Activated naive CD4-positive, alpha-beta T cell (primary cell): Measurements from ENCODE around the gene FAM222B.
"Not testable (repeated sequence)": the region's sequence is repeated elsewhere in the genome, so short reads cannot be mapped to it uniquely, and the experiment has no call there.

Source experiments
- DNase-seq, 4 experiments: peaks; one replicate each; lab custom pipeline; 2025; lab: John Stamatoyannopoulos, UW

The FAM222B gene

DNA sequence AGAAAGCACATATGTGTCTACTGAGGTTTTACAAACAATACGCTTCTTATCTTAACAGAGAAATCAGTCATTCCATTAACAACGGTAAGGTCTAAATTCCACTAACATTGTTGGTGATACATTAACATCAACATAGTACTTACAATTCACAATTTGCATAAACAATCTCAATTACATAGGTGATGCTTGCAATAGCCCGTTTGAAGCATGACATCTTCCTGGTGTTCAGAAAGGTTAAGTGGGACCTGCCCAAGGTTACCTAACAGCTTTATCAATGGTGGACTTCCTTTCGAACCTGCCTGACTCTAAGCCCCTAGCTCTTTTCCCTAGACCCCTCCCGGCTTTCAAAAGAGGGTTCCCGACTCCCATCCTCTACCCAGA, 699 bp downstream of the FAM222B start:
- no peak for DNase-seq

DNA sequence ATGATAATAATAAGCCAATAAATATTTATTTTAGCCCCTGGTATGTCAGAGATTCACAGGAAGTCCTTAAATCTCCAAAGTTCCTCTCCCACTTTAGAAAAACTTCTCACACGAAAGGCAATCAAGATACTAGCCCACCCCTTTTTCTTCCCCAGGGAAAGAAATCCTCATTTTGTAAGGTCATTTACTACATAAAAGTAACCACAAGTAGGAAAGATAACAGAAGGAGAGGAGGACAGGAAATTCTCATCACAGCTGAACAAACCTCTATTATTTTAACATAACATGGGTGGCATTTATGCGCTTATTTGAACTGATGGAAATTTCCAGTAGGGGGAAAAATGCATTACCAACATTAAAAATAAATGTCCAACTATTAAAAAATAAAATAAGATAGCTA, 3.4 kb downstream of the FAM222B start:
- DNase-seq, result no peak

DNA sequence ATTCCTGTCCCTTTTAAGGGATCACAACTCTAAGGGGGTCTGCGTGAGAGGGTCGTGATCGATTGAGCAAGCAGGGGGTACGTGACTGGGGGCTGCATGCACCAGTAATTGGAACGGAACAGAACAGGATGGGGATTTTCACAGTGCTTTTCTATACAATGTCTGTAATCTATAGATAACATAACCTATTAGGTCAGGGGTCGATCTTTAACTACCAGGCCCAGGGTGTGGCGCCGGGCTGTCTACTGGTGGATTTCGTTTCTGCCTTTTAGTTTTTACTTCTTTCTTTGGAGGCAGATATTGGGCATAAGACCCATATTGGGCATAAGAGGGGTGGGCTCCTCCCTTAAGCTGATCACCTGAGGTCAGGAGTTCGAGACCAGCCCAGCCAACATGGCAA, 6.0 kb downstream of the FAM222B start:
- DNase-seq, result not testable (repeated sequence)

DNA sequence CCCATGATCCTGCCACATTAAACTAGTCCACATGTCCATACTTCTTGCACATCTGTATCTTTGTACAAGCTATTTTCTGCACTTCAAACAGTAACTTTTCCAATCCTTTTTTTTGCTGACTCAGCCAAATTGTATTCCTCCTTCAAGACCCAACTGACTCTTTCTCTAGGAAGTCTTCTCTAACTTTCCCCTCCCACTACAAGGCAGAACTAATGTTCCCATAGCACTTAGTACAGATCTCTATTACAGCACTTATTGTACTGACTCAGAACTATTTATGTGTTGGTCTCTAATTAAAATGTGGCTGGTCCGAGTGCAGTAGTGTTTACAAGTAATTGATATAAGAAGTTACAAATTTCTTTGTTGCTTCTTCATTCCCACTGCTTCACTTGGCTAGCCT, 8.2 kb downstream of the FAM222B start:
- no peak for DNase-seq

DNA sequence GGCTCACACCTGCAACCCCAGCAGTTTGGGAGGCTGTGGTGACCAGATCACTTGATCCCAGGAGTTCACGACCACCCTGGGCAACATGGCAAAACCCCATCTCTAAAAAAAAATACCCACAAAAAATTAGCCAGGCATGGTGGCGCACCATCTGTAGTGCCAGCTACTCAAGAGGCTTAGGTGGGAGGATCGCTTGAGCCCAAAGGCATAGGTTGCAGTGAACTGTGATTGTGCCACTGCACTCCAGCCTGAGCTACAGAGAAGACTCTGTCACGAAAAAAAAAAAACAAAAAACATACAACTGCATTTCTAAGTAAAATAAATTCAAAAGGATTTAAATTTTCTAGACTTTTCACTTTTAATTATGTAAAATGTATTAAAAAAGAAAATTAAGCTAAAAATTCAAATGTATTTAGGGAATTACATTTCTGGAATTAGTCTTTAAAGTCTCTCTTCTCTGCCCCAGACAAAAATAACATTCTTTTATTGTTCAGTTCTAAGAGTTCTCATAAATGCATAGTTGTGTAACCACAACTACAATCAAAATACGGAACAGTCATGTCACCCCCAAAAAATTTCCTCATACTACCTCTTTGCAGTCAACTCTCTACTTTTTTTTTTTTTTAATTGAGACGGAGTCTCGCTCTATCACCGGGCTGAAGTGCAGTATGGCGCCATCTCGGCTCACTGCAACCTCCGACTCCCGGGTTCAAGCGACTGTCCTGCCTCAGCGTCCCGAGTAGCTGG, 14.1 kb downstream of the FAM222B start:
- DNase-seq, result no peak

DNA sequence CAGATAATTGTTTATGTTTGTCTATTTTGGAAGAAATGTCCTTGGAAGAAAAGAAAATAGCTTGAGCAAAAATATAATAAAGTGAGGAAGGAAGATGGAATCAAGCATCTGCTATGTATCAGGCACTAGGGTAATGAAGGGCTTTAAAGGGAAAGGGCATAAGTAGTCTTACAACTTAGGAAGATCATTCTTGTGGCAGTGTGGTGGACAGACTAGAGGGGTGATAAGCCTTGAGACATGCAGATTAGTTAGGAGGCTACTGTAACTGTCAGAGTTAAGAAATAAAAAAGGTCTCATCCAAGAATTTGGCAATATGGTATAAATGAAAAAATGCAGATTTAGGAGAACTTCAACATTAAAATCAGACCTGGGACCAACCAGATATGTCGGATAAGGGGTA, 14.9 kb downstream of the FAM222B start:
- DNase-seq, result no peak

DNA sequence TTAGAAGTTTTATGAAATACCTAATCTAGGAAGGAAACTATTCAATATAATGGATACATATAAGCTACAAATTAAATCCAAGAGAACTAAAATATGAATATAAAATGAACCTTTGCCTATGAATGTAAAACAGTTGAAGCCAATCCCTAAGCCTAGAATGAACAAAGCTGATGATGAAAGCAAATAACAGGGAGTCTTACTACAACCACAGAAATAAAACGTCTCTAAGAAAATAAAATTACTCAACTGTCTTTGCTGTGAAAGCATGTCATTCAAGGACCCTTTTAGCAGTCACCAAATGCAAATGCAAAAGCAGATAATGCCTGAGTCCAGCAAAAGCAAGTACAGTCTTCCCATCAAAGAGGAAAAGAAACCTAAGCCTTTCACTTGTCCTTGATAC, 23.0 kb downstream of the FAM222B start:
- no peak for DNase-seq

DNA sequence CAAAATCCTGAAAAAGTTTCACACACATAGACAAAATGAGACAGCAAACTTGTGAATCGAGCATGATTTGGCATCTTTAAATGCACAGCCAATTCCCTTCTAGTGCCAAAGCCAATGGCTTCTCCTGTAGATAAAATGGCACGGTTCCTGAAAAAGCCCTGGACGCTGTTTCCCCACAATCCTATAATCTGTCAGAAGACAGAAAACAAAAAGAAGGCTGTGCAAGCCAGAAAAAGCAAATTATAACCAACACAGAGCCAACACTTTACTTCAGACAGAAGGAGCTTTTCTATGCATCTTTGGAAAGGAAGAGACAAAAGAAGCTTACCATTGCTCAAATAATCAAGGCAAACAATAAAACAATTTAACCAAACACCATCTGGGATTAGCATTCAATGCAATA, 23.8 kb downstream of the FAM222B start:
- DNase-seq, result no peak

DNA sequence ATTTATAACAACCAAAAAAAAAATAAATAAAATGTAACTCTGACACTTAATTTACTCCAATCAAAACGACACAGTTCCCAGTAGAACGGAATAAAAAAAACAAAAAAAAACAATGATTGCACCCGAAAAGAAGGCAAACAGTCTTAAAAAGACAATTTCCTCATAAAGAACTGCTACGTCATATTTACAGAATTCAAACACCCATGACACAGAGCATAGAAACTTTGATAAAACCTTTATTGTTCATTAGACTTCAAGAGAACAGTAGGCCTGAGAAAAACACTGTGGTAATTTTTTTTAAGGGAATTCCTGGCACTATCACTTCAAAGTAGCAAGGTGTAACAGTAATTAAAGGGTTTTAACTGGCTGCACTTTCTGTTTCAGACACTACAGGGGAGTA, 26.1 kb downstream of the FAM222B start:
- DNase-seq, result no peak

DNA sequence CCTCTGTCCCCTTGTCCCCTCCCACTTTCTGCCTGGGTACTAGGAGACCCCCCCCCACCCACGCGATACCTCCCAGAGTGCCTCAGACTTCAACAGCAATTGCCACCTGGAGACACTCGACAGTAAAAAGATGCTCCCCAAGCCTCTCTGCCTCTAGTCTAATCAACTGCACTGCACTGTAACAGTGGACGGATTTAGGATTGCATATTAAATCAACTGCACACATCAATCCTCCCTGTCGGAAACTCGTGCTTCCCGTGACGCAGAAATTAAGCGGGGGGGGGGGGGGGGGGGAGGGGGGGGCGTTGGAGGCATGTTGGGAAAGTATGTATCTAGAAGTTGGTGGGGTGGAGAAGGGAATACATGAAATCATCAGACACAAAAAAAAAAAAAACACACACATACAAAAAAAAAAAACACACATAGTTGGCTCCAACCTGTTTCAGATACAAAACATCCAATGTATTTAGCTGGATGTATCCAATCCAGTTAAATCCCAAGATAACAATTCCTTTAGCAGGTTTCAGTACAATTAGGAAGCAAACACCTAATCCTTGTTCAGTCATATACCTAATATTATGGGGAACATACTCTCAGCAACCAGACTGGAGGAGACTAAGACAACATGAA, 29.7 kb downstream of the FAM222B start:
- peak in 1 of 4 experiments; percentile 52 for DNase-seq

DNA sequence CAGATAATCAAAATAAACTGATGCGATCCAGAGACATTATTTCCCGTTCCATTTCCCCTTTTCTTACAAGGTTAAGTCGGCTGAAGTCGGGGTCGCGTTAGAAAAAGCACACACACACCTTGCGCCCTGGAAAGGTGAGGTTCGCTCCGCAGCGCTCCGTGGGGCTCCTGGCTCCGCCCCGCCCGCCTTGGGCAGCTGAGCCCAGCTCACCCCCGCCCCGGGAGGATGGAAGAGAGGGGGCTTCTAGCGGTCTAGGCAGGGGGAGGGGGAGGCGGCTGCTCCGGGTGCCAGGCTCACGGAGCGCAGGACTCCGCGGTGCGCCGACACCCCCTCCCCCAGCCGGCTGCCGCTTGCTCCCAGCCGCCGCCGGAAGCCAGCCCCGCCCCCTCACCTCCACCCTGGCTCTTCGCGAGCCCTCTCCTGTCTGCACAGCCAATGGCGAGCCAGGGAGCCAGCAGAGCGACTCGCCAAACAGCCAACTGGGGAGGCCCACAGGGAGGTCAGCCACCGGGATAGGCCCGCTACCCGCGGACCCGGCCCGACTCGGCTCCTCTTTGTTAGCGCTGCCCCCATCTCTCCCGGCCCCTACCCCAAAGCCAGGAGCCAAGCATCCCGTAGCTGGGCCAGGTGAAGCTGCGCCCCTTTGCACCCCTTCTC, 30.4 kb downstream of the FAM222B start:
- DNase-seq, result peak; percentile 81 to 92 (median 86)

DNA sequence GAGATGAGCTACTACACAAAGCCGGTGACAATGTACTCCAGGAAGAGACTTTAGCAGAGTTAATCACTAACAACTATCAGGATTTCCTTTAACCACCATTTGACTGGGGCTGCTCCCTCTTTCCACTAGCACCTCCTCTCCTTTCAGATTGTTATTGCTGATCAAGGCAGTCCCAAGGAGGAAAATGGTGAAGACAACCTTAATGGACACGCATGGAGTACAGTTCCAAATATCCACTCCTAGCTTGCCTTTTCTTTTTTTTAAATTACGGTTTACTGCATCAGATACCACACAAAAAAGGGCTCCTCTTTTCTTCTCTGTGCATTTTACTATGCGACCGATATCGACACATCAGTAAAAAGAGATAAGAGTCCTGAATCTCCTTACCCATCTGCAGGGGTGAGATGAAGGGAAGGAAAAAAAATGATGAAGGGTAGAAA, 30.9 kb downstream of the FAM222B start:
- no peak for DNase-seq

DNA sequence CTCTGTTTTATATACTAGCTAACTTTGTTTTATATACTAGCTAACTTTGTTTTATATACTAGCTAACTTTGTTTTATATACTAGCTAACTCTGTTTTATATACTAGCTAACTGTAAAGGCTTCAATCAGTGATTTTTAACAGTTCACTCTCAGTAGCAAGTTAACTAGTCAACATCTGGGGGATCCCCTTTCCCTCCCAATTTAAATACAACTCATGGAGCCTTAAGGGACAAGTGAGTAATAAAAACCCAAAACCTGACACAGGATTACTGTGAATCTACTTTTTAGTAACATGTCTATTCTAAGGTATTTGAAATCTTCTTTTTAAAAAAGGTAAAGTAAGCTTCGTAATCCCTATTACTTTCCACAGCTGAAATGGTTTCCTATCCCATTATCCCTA, 32.2 kb downstream of the FAM222B start:
- DNase-seq, result no peak

DNA sequence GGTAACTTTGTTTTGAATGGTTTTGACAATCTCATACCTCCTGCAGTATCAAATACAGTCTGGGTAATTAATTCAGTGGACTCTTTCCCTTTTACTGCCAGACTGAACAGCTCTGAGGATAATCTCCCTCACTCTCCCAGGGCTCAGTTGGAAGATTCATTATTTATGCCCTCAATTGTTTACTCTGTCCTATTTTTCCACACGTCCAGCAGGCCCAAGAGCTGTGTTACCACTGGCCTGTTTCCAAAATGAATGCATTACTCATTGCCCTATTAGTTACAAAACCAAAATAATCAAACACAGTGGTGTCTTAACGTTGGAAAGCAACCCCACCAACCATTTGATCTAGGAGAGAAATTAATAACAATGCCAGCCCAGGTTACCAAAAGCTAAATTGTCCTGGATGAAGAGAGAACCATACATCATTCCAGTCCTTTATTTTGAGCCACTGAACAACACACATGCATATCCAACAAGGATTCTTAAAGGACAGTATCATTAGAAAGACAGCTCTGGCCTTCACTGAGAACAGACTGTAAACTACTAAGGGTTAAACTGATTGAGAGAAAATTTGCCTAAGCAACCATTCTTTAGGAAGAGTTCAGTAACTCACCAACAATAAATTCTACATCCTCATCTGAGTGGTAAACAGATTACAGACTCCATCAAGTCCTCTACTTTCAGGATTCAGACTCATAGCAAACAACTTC, 34.5 kb downstream of the FAM222B start:
- DNase-seq, result no peak

DNA sequence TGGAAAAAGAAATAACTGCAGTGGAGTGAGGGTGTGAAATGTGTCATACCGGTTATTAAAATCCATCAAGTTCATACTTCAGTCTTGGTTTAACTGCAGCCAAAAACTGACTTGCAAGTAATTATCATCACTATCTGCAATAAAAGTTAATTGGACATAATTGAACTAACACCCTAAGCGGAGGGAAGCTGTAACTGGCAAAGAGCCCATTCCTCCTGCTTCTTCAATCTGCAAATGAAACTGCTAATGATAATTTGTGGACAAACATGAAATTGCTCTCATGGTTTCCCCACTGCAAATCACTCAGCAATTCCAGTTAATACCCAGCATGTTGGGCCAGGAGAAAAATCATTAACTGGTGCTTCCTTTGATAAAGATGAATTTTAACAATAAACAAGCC, 46.5 kb downstream of the FAM222B start:
- no peak for DNase-seq

DNA sequence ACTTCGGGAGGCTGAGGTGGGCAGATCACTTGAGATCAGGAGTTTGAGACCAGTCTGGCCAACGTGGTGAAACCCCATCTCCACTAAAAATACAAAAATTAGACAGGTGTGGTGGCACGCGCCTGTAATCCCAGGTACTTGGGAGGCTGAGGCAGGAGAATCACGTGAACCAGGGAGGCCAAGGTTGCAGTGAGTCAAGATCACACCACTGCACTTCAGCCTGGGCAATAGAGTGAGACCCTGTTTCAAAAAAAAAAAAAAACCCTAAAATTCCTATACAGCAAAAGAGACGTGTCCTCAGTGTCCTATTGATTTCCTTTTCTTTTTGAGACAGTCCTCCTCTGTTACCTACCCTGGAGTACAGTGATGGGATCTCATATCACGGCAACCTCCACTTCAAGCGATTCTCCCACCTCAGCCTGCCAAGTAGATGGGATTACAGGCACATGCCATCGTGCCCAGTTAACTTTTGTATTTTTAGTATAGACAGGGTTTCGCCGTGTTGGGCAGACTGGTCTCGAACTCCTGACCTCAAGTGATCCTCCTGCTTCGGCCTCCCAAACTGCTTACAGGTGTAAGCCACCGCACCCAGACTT, 47.6 kb downstream of the FAM222B start:
- DNase-seq, result not testable (repeated sequence)

DNA sequence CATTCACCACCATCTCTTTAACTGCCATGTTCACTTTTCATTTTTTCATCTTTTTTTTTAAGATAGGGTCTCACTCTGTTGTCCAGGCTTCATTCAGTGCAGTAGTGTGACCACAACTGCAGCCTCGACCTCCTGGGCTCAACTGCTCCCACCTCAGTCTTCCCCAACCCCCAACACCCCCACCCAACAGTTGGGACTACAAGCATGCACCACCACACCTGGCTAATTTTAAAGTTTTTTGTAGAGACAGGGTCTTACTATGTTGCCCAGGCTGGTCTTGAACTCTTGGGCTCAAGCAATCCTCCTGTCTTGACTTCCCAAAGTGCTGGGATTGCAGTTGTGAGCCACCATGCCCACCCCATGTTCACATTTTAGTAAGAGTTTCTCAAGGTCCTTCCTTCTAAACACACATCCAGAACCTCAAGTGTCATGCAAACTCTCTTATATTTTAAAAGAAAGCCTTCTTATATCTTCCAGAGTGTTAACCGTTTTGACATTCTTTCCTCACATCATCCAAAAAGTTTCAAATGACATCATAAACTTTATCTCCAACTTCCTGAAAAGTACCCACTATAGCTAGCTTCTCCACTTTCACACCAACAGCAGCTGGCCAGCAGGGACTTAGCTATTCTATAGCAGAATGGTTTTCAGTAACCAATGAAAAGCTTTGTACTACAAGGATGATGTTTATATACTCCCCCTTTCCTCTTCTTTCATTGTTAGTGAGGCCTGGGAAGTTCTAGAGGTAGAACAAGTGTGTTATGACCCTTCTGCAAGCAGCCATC, 49.5 kb downstream of the FAM222B start:
- no peak for DNase-seq

DNA sequence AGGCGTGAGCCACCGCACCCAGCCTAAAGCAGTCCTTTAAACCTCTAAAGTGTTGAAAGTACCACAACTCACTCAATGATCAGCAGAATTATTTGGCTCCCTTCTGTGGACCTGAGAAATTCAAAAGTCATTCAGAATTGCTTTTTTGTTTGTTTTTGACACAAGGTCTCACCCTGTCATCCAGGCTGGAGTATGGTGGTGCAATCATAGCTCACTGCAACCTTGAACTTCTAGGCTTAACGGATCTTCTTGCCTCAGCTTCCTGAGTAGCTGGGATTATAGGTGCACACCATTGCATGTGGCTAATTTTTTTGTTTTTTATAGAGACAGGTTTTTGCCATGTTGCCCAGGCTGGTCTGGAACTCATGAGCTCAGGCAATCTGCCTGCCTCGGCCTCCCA, 54.5 kb downstream of the FAM222B start:
- no peak for DNase-seq

DNA sequence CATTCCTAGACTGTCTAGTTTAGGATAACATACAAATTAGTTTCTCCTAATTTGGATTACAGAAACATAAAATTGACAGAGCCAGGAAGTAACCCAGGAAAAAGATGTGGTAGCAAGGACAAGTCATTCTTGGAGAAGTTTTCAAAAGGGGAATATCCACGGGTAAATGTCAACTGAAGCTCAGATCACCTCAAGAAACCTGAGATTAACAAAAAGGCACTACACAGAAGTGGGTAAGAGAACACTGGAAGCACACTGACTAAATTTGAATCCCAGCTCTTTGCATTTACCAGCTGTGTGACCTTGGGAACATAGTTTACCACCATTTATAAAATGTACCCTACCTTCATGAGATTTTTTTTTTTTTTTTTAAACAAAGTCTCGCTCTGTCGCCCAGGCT, 59.4 kb downstream of the FAM222B start:
- no peak for DNase-seq

DNA sequence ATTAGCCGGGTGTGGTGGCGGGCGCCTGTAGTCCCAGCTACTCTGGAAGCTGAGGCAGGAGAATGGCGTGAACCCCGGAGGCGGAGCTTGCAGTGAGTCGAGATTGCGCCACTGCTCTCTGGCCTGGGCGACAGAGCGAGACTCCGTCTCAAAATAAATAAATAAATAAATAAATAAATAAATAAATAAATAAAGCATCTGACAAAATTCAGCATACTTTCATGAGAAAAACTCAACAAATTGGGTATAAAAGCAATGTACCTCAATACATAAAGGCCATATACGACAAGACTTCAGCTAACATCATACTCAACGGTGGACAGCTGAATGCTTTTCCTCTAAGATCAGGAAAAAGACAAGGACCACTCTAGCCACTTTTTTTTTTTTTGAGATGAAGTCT, 63.0 kb downstream of the FAM222B start:
- DNase-seq, result not testable (repeated sequence)

DNA sequence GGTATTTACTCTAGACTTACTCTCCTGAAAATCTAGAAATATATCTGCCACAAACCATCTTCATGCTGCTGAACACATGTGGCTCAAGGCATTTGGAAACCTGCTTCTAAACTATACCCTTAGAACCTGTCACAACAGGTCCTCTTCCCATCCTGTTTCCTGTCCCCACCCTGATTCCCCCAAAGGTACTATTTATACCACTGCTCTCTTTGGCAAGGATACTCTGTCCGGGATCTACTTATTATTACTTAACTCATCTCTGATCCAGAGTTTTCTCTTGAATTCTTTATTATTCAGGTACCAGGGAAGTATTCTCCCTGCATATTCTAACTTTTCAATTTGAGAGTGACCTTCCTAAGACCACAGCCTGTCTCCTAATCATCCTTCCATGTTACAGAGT, 65.4 kb downstream of the FAM222B start:
- no peak for DNase-seq

DNA sequence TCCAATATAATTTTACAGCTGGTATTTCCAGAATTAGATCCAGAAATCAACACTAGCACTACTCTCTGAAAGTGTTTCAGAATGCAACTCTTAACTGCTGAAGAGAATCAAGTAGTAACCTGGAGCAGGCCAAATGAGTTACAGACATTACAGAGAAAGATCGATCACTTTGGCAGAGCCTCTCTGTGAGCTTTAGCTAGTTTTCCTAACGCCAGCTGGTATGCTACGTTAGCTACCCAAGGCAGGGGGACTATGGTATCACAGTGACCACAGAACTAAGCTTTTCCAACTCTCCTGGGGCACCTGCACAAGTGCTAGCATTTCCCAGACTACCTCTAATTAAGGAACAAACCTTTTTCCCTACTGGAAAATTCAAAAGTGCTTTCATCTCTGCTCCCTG, 68.4 kb downstream of the FAM222B start:
- no peak for DNase-seq
